GM13977 (cell line): ENCODE results near the gene NKD2.

Experiments
- DNase-seq: peaks from one replicate; pipeline ENCODE4 v3.0.0; 2012; ENCODE audit warnings: low spot score
- in situ Hi-C: fragments of 300-500 bp; cut with MboI; formaldehyde crosslinking; loops from one replicate; pipeline ENCODE4 v1.12.0; 2022; ENCODE audit warnings: low sequenced_read_pairs, low pct_unique_long_range_greater_than_20kb, mixed read lengths, inconsistent platforms; ENCODE audit not compliant: unreplicated experiment
- TF ChIP-seq, protein P1 (sequence below): IDR thresholded peaks from 2 replicates; pipeline ENCODE4 v1.5.1; 2012; ENCODE audit warnings: mild to moderate bottlenecking, control low read depth; ENCODE audit not compliant: insufficient read depth; ENCODE audit errors: extremely low read depth, missing control alignments

Gene NKD2

DNA sequence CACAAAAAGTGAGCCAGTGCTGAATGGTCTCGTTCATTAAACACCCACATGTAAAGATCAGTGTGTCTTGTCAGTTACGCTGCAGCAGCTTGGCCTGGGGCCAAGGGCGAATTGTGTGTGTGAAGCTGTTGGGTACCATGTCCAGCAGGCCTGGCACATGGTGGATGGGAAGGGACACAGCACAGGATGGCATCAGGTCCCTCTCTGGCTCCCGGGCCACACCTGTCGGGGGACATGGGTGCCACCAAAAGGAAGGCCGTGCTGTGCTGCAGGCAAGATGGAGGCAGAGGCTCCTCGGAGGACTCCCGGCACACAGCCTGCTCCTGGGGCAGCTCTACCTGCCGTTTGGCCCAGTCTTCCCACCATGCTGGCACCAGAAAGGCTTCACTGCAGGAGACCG lies 32.0 kb downstream of the NKD2 start:
- DNase-seq, result no peak
- TF ChIP-seq, protein P1, sequence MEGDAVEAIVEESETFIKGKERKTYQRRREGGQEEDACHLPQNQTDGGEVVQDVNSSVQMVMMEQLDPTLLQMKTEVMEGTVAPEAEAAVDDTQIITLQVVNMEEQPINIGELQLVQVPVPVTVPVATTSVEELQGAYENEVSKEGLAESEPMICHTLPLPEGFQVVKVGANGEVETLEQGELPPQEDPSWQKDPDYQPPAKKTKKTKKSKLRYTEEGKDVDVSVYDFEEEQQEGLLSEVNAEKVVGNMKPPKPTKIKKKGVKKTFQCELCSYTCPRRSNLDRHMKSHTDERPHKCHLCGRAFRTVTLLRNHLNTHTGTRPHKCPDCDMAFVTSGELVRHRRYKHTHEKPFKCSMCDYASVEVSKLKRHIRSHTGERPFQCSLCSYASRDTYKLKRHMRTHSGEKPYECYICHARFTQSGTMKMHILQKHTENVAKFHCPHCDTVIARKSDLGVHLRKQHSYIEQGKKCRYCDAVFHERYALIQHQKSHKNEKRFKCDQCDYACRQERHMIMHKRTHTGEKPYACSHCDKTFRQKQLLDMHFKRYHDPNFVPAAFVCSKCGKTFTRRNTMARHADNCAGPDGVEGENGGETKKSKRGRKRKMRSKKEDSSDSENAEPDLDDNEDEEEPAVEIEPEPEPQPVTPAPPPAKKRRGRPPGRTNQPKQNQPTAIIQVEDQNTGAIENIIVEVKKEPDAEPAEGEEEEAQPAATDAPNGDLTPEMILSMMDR, result no peak
- in situ Hi-C loops, result no loop called here

GRCh38 chr5:1041225-1042143 lies 32.9 kb downstream of the NKD2 start:
- DNase-seq, result no peak
- in situ Hi-C loops, result no loop called here
- TF ChIP-seq, protein P1, result no peak

GRCh38 chr5:1042626-1043025 lies 34.0 kb downstream of the NKD2 start:
- TF ChIP-seq, protein P1, result no peak
- DNase-seq, result no peak
- in situ Hi-C loops, result no loop called here

GRCh38 chr5:1043327-1043726 lies 34.7 kb downstream of the NKD2 start:
- no peak for DNase-seq
- TF ChIP-seq, protein P1, result no peak
- in situ Hi-C loops, result no loop called here

GRCh38 chr5:1044117-1044516 lies 35.5 kb downstream of the NKD2 start:
- DNase-seq, result no peak
- in situ Hi-C loops, result no loop called here
- TF ChIP-seq, protein P1, result no peak

DNA sequence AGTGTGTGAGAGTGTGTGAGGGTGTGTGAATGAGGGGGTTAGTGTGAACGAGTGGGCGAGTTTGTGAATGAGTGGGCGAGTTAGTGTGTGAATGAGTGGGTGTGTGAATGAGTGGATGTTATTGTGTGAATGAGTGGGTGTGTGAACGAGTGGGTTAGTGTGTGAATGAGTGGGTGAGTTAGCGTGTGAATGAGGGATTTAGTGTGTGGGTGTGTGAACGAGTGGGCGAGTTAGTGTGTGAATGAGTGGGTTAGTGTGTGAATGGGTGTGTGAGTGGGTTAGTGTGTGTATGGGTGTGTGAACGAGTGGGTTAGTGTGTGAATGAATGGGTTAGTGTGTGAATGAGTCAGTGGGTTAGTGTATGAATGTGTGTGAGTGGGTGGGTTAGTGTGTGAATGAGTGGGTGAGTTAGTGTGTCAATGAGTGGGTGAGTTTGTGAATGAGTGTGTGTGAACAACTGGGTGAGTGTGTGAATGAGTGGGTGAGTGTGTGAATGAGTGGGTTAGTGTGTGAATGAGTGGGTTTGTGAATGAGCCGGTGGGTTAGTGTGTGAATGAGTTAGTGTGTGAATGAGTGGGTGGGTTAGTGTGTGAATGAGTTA lies 37.5 kb downstream of the NKD2 start:
- in situ Hi-C loops, result no loop called here

More for the DNA sequence above, 37.5 kb downstream of the NKD2 start:
- DNase-seq, result no peak
- TF ChIP-seq, protein P1, result no peak
